ENCODE data around the gene PRKCA.

DNA sequence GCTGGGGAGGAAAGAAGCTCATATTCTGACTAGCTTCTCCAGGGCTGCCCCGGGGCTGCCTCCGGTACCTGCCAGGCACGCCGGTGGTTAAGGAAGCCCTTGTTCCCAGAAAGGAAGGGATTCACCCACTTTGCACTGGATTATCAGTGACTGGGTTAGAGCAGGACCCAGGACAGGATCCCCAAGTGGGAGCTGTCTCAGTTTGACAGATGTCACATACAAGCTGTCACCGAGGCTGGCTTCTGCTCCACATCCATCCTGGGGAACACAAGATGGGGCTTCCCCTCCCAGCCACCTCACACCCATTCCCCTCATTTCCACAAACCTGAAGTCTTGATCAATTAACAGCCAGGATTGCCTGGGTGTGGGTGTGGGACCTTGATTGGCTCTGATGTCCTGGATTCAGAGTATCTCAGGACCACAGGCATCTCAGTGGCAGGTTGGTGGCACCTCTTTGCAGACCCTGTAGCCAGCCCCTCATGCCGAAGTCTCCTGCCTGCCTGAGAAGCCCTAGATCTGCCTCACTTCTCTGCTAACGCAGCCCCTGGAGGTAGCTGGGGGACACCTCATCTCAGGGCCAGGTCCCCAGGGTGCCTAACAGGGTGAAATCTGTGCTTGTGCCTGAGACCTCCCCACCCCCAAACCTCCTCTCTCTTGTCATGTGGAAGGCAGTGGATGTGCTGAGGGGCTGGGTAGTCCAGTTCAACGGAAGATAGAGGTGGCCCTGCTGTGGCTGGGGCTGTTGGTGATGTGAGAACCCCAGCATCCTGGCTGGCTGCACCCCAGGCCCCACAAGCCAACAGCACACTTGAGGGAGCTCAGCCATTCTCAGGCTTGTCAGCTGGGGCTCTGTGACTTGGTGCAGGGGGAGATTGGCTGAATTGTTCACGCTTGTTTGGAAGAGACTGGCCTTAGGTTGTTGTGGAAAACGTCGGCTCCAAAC, 533.9 kb downstream of the PRKCA start:
- TF ChIP-seq POLR2AphosphoS5 (IDR thresholded peaks at IDR 0.05; ENCODE audit: low read depth, low read length) (no peak), TAF1 (IDR thresholded peaks at IDR 0.05; ENCODE audit: borderline replicate concordance, insufficient read depth, low read length) (no peak), FOXP2 (optimal IDR thresholded peaks at IDR 0.05; ENCODE audit: borderline replicate concordance, extremely low read depth, extremely low read length, insufficient read depth) (no peak)
- TF ChIP-seq, protein P1, sequence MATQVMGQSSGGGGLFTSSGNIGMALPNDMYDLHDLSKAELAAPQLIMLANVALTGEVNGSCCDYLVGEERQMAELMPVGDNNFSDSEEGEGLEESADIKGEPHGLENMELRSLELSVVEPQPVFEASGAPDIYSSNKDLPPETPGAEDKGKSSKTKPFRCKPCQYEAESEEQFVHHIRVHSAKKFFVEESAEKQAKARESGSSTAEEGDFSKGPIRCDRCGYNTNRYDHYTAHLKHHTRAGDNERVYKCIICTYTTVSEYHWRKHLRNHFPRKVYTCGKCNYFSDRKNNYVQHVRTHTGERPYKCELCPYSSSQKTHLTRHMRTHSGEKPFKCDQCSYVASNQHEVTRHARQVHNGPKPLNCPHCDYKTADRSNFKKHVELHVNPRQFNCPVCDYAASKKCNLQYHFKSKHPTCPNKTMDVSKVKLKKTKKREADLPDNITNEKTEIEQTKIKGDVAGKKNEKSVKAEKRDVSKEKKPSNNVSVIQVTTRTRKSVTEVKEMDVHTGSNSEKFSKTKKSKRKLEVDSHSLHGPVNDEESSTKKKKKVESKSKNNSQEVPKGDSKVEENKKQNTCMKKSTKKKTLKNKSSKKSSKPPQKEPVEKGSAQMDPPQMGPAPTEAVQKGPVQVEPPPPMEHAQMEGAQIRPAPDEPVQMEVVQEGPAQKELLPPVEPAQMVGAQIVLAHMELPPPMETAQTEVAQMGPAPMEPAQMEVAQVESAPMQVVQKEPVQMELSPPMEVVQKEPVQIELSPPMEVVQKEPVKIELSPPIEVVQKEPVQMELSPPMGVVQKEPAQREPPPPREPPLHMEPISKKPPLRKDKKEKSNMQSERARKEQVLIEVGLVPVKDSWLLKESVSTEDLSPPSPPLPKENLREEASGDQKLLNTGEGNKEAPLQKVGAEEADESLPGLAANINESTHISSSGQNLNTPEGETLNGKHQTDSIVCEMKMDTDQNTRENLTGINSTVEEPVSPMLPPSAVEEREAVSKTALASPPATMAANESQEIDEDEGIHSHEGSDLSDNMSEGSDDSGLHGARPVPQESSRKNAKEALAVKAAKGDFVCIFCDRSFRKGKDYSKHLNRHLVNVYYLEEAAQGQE (IDR thresholded peaks at IDR 0.05; ENCODE audit: insufficient read depth in 1 of 2, low read depth in 2 of 2, low read length in 2 of 2), result no peak
